ENCODE data around the gene C1S. TPM values are rescaled to one million over a fixed set of nuclear protein-coding genes. Genes with fewer than 3 reads are reported as not detected.

C1S gene
- total and polyA plus RNA-seq, 9 of the 15 experiments (the other 6 are each of a cell fraction or from before 2014, with no cell fraction given) = 0.08 to 0.84 (median 0.27) TPM

DNA sequence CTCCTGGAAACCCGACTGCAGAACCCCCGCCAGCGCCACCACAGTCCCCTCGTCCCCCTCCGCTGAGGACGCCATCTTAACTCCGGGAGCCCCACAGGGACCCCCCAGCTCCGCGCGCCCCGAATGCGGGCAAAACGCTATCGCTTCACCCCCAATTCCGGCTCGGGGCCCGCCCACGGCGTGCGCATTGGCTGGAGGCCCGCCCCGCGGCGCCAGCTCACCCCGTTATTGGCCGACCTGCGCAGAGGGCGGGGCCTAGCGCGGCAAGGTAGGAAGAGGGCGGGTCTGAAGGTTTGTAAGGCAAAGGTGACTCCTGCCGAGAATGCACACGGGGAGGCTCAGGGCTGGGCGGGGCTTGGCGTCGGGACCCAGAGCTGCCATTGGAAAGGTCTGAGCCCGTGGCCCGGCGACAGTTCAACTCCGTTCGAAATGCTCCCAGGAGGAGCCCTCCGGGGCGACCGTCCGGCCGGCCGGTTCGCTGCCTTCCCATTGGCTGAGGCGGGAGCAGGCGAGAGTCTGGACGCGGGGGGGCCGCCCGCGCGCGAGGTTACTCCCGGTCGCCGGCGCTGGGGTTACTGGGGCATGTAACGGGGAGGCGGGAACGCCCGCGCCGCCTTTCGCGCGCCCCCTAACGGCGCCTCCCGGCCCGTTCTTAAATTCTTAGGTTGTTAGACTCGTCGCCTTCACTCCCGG, 42.0 kb upstream of the C1S start, which contains the start of gene LPCAT3 (continued):
- TF ChIP-seq, protein P1, sequence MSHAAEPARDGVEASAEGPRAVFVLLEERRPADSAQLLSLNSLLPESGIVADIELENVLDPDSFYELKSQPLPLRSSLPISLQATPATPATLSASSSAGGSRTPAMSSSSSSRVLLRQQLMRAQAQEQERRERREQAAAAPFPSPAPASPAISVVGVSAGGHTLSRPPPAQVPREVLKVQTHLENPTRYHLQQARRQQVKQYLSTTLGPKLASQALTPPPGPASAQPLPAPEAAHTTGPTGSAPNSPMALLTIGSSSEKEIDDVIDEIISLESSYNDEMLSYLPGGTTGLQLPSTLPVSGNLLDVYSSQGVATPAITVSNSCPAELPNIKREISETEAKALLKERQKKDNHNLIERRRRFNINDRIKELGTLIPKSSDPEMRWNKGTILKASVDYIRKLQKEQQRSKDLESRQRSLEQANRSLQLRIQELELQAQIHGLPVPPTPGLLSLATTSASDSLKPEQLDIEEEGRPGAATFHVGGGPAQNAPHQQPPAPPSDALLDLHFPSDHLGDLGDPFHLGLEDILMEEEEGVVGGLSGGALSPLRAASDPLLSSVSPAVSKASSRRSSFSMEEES (CRISPR knock-in tag; IDR thresholded peaks at IDR 0.05) = no peak
- TF ChIP-seq ZNF197 (CRISPR knock-in tag; IDR thresholded peaks at IDR 0.05; ENCODE audit: low read depth) (no peak), NUFIP1 (IDR thresholded peaks at IDR 0.05; ENCODE audit: partially characterized antibody) (no peak), SREBF1 (IDR thresholded peaks at IDR 0.05; ENCODE audit: borderline replicate concordance, low read depth, low read length) (no peak), GATAD2B (IDR thresholded peaks at IDR 0.05; ENCODE audit: borderline replicate concordance) (peak; percentile 52; the same call in 1 of the 2 replicates), PRMT5 (CRISPR knock-in tag; IDR thresholded peaks at IDR 0.05) (no peak), ZFP36 (IDR thresholded peaks at IDR 0.05; ENCODE audit: low read depth, low read length, partially characterized antibody) (no peak), ZNF696 (CRISPR knock-in tag; conservative IDR thresholded peaks at IDR 0.05) (no peak), TOE1 (IDR thresholded peaks at IDR 0.05; ENCODE audit: borderline replicate concordance) (no peak), TOE1 (CRISPR knock-in tag; IDR thresholded peaks at IDR 0.05; ENCODE audit: borderline replicate concordance, low read depth) (no peak), SRSF7 (optimal IDR thresholded peaks at IDR 0.05; ENCODE audit: low read depth, low read length) (no peak), PKNOX1 (IDR thresholded peaks at IDR 0.05) (no peak), BDP1 (IDR thresholded peaks at IDR 0.05; ENCODE audit: insufficient read depth, insufficient read length) (no peak), NR1H2 (CRISPR knock-in tag; IDR thresholded peaks at IDR 0.05) (peak; percentile 100), ZNF12 (CRISPR knock-in tag; IDR thresholded peaks at IDR 0.05) (no peak), RB1 (IDR thresholded peaks at IDR 0.05; ENCODE audit: low read depth) (peak; percentile 99), FIP1L1 (IDR thresholded peaks at IDR 0.05; ENCODE audit: low read depth, low read length, poor library complexity, severe bottlenecking) (peak; percentile 66), HMG20B (CRISPR knock-in tag; IDR thresholded peaks at IDR 0.05) (no peak), ZNF408 (CRISPR knock-in tag; IDR thresholded peaks at IDR 0.05; ENCODE audit: low read depth) (no peak), SMARCE1 (IDR thresholded peaks at IDR 0.05) (no peak), TAF9B (IDR thresholded peaks at IDR 0.05; ENCODE audit: partially characterized antibody) (no peak), NR3C1 (CRISPR knock-in tag; IDR thresholded peaks at IDR 0.05) (no peak), GATAD2A (IDR thresholded peaks at IDR 0.05) (no peak), ZNF551 (CRISPR knock-in tag; IDR thresholded peaks at IDR 0.05) (no peak), DNMT1 (IDR thresholded peaks at IDR 0.05) (no peak)
- TF ChIP-seq, protein P2, sequence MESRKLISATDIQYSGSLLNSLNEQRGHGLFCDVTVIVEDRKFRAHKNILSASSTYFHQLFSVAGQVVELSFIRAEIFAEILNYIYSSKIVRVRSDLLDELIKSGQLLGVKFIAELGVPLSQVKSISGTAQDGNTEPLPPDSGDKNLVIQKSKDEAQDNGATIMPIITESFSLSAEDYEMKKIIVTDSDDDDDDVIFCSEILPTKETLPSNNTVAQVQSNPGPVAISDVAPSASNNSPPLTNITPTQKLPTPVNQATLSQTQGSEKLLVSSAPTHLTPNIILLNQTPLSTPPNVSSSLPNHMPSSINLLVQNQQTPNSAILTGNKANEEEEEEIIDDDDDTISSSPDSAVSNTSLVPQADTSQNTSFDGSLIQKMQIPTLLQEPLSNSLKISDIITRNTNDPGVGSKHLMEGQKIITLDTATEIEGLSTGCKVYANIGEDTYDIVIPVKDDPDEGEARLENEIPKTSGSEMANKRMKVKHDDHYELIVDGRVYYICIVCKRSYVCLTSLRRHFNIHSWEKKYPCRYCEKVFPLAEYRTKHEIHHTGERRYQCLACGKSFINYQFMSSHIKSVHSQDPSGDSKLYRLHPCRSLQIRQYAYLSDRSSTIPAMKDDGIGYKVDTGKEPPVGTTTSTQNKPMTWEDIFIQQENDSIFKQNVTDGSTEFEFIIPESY (CRISPR knock-in tag; IDR thresholded peaks at IDR 0.05) = no peak; the same call in 1 of the 2 replicates

Data from K562 (cell line).